HG02798 (cell line): ENCODE data around the gene CCDC80.
"Not testable (repeated sequence)": the region's sequence is repeated elsewhere in the genome, so short reads cannot be mapped to it uniquely, and the experiment has no call there.

Experiments
- ATAC-seq: cut with Tn5 transposase; IDR thresholded peaks from one replicate; pipeline ENCODE4 v1.9.1; 2021; ENCODE audit warnings: mild to moderate bottlenecking; ENCODE audit not compliant: unreplicated experiment, poor library complexity

Gene CCDC80

DNA sequence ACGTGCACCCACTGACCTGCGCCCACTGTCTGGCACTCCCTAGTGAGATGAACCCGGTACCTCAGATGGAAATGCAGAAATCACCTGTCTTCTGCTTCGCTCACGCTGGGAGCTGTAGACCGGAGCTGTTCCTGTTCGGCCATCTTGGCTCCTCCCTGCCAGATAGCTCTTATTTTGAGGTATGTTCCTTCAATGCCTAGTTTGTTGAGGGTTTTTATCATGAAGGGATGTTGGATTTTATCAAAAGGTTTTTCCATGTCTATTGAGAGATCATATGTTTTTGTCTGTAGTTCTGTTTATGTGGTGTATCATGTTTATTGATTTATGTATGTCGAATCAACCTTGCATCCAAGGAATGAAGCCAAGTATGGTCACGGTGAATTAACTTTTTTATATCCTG is 24.1 kb upstream of the CCDC80 start:
- ATAC-seq = not testable (repeated sequence)

GRCh38 chr3:112656043-112656442 is 15.1 kb upstream of the CCDC80 start:
- ATAC-seq = no peak

DNA sequence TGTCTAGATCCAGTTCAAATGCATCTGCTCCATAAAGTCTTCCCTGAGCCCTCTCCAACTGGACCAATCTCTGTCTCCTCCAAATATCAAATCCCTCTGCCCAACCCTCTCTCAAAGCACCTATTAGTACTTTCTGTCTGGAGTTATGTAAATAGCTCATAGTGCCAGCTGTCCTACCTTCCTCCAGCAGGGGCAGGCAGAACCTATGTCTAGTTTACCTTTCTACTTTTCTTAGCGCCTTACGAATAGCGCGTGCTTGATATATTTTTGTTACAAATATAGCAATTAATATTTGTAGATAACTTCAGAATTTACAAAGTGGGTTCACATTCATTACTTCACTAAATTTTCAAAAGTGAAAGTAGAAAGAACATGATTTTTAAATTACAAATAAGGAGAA is 14.0 kb upstream of the CCDC80 start:
- ATAC-seq = no peak

DNA sequence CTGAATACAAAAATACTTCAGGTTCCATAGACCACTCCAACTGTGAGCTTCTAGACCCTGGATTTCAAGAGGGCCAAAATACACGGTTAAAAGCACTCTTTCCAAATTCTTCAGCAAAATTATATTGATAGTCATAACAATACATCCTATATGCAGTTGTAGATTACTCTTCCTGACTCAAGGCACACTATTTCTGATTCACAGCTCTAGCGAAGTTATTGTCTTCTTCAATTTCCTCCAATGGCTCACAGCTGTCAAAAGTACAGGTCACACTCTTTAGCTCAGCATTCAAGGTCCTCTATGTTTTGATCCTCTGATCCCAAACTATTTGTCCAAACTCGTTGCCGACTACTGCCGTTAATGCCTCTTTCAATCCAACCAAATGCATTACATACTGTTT is 13.5 kb upstream of the CCDC80 start:
- ATAC-seq = no peak

GRCh38 chr3:112653881-112654300 is 12.9 kb upstream of the CCDC80 start:
- no peak for ATAC-seq

- no peak for ATAC-seq
These were observed 12.4 kb upstream of the CCDC80 start for GRCh38 chr3:112653209-112653871.

DNA sequence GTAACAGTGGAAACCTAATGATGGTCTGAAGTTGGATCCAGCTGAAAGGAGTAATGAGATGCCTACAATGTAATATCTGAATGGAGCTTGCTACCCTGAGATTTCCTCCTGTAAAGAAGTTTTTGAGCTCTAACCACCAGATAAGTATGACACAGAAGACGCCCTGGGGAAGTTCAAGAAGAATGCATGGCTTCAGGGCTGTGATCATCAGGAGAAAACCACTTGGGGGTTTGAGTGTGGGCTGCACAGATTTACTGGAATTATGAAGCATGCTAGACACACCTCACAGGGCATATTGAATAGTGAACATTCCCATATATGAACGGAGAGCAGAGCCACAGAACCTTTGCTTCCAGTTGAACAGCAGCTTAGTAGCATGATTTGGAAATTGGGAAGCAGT is 10.6 kb upstream of the CCDC80 start:
- ATAC-seq = no peak

DNA sequence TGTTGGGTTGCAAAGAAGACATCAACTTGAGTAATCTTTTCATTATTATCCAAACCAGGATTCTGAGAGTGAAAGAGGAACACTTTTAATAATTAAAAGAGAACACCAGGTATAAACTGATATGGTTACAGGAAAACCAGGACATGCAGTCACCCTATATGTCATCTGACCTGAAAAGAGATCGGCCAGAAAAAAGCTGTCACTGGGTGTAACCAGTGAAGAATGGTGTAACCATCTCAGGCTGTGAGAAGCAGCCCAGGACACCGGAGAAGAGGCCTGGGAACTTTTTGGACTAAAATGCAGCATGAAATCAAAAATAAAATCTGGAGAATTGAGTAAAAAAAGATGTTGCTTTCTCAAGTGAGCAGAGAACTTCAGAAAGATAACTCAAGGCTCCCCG is 10.1 kb upstream of the CCDC80 start:
- no peak for ATAC-seq

GRCh38 chr3:112650482-112650881 is 9.5 kb upstream of the CCDC80 start:
- ATAC-seq = no peak

DNA sequence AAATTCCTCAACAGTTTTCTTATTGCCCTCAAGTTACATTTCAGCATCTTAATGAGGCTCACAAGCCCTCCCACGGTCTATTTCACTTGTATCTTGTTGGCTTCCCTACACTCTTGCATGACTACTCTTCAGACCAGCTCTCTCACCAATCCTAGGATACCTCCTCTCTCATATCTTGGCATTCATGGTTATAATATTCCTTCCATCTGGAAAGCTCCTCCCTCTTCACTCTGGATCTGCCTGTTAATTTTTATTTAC is 8.5 kb upstream of the CCDC80 start:
- no peak for ATAC-seq

GRCh38 chr3:112647122-112647521 is 6.2 kb upstream of the CCDC80 start:
- ATAC-seq = no peak

DNA sequence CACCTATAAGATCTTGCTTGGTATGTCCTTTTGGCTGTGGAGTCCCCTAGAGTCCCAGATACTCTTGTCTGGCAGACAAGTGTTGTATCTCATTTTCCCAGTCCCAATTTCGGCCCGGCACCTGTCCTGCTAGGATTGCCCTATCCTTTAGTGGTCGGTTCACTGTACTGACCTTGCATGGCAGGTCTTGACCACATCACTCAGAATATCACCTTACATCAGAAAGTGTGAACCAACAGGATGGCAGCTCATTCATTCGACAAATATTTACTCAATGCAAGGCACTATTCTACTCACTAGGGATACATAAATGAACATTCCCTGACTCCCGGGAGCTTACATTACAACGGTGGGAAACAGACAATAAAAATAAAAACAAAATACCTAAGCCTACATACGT is 5.7 kb upstream of the CCDC80 start:
- no peak for ATAC-seq

DNA sequence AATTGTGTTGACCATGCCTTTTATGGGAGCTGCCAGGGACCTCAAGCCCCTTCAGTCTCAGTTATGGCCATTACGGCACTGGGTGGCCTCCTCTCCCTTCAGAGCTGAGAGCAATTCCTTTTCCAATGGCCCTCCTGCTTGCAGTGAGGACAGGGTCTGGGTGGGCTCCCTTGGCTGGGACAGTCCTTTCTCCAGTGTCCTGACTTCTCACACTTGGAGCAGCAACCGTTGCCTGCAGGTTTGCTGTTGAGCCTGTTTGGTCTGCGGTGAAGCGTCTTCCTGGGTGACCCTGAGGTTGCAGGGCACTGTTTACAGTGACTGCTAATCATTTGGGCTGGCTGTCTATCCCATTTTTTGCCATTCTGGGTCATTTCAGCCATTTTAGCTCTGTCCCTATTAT is 3.5 kb upstream of the CCDC80 start:
- ATAC-seq = no peak

GRCh38 chr3:112643621-112644240 is 2.8 kb upstream of the CCDC80 start:
- ATAC-seq = no peak

DNA sequence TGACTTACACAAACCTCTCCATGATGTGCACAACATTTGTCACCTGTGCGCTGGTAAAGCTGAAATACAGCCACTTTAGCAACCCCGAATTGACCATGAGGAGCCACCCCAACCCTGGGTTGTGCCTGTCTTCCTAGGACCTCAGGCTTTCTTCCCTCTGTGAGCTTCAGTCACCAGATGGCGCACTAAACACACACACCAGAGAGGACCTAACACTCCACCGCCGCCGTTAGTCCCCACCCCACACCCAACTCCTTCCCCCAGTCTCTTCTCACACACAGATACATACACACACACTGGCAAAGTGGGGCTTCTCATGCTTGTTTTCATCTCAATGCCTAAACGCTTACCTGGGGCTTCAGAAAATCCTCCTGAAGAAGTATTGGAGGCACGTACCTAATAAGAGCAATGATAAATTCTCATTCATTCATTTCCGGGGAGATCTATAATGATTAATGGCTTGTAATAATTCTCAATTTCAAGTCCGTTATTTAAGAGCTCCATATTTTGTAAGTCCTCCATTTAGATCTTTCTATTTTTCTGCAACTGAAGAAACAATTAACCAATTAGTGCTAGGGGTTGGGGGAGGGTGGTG is 2.1 kb upstream of the CCDC80 start:
- ATAC-seq = peak; percentile 91

- ATAC-seq = no peak
These were observed 540 bp downstream of the CCDC80 start for GRCh38 chr3:112640276-112640929.

- no peak for ATAC-seq
These were observed 1.3 kb downstream of the CCDC80 start for GRCh38 chr3:112639455-112640225.

DNA sequence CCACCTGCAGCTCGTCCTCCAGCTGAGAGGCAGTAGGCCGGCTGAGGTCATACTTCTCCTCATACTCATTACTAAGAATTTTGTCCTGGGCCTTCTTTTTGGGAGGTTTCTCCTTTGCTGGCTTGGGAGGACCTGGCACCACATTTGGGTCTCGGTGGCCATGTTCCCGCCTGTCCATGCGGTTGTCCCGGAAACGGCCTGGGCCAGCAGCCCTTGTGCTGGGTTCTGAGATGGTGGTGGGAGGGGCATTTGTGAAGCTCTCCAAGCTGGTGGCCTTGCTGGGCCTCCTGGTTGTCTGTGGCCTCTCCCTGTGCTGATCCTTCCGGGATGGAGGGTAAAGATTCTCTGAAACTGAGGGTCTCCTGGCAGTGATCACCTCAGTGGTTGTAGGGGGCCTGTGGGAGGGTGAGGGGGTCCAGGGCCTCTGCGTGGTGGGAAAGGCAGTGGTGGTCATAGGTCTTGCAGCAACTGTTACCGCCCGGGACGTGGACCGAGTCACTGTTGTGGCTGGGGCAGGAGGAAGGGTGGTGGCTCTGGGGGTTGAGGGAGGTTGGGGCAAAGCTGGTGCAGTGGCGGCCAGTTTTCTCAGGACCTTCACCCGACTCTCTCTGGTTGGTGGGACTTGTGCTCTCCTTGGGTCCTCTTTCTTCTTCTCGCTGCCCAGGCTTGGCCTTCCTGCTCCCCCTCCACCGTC is 2.5 kb downstream of the CCDC80 start:
- no peak for ATAC-seq

- no peak for ATAC-seq
These were observed 3.2 kb downstream of the CCDC80 start for GRCh38 chr3:112637700-112638099.

- no peak for ATAC-seq
These were observed 5.3 kb downstream of the CCDC80 start for GRCh38 chr3:112635674-112636073.
